Measurements from ENCODE around the gene ANKRD13A.

The ANKRD13A gene

DNA sequence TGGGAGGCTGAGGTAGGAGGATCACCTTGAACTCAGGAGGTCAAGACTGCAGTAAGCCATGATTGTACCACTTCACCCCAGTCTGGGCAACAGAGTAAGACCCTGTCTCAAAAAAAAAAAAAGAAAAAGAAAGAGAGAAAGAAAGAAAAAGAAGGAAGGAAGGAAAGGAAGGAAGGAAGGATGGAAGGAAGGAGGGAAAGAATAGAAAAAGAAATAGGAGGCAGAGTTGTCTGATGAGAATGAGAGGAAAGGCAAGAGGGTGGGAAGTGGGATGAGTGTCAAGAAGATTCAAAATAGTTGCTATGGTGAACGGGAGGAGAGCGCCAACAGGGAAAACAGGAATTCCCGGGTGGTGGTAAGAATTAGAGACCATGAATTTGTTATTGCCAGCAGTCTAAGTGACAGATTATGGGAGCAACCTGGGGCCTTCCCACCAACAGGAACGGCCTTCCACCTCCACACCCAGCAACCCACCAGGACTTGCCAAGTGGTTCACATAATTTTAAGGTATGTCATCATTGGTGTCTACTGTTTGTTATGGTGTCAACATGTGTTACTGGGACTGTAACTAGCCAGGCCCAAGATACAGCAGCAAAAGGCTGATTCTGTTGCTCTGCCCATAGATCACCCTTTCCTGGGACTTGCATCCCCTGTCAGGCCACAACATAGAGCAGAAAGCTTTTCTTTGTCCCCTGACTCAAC lies 85.2 kb downstream of the ANKRD13A start:
- DNase-seq: peak in 1 of 2 donors; percentile 33

DNA sequence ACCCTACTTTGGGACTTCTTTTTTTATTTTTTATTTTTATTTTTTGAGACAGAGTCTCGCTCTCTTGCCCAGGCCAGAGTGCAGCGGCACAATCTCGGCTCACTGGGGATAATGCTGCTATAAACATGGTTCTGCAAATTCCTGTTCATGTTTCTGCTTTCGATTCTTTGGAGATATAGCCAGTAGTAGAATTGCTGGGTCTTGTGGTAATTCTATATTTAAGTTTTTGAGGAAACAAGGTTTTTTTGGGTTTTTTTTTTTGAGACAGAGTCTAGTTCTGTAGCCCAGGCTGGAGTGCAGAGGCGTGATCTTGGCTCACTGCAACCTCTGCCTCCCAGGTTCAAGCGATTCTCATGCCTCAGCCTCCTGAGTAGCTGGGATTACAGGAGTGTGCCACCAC lies 89.0 kb downstream of the ANKRD13A start:
- peak; percentile 70 to 85 for DNase-seq

DNA sequence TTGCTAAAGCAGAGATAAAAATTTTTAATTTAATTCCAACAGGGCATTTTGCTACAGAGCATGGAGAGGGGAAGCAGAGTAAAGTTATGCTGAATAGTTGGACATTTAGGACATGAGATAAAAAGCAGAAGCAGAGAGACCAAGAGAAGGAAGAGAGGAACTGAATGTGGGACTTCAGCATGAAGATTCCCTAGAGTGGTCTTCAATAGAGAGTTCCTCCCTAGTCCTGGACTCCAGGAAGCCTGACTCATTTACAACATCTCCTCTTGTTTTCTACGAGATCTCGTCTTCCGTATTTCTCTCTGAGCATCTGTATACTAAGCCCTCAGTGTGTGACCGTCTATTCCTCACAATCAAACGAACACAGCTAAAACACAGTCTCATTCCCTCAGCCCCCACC lies 89.7 kb downstream of the ANKRD13A start:
- peak; percentile 65 to 68 for DNase-seq
